Stimulated activated CD4-positive, alpha-beta T cell treated with anti-CD3 and anti-CD28 coated beads, Interleukin-12 subunit alpha, Interleukin-12 subunit beta, amount 100 ng/mL, for 48 hours (primary cell): ENCODE results near the gene BCAS1.
A peak's percentile ranks its signal among the peaks of the same experiment; 100 is the strongest.

ENCODE experiments used
- DNase-seq, 3 donors: peaks; one replicate each; pipeline ENCODE4 v3.0.0-alpha.2; 2020; ENCODE audit warnings: low read depth in 2 of 3, low spot score in 1 of 3

BCAS1 gene

GRCh38 chr20:53966774-53967398 is 103.5 kb downstream of the BCAS1 start:
- no peak for DNase-seq

- DNase-seq = no peak
Observed at GRCh38 chr20:53964501-53965253, 105.7 kb downstream of the BCAS1 start.

DNA sequence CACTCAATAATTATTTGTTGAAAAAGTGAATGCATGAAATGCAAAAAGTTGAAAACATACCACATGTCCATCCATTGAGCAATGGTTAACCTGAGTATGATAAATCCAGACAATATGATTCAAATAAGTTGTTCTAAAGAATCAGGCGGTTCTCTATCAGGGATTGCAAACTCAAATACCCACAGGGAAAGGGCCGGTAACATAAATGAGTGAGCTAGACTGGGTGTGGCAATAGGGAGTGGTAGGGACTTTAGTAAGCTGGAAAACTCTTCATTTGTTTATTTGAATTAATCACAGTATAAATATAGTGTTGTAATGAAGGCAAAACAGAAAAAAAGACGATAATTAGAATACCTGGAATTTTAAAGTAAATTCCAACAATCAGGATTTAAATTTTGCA is 106.3 kb downstream of the BCAS1 start:
- DNase-seq = no peak

DNA sequence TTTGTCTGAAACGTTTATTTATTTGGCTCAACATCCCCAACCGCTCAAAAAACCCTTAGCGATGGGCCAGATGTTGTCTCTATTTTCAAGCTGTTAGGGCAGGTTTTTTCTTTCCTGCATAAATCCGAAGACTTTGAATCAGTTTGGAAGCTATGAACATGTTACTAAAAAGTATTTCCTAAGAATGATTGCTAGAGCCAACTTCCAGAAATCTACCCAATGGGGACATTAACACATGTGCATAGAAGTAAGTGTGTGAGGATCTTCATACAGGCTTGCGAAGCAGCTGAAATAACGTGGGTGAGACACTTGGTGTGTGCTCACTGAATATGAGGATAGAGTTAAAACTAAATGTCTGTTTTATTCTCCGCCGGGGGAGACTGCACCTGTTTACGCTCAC is 106.8 kb downstream of the BCAS1 start:
- no peak for DNase-seq

GRCh38 chr20:53962388-53962787 is 108.0 kb downstream of the BCAS1 start:
- no peak for DNase-seq

- DNase-seq = no peak
Observed at GRCh38 chr20:53961527-53961926, 108.9 kb downstream of the BCAS1 start.

GRCh38 chr20:53960579-53961272 is 109.7 kb downstream of the BCAS1 start:
- DNase-seq = no peak

DNA sequence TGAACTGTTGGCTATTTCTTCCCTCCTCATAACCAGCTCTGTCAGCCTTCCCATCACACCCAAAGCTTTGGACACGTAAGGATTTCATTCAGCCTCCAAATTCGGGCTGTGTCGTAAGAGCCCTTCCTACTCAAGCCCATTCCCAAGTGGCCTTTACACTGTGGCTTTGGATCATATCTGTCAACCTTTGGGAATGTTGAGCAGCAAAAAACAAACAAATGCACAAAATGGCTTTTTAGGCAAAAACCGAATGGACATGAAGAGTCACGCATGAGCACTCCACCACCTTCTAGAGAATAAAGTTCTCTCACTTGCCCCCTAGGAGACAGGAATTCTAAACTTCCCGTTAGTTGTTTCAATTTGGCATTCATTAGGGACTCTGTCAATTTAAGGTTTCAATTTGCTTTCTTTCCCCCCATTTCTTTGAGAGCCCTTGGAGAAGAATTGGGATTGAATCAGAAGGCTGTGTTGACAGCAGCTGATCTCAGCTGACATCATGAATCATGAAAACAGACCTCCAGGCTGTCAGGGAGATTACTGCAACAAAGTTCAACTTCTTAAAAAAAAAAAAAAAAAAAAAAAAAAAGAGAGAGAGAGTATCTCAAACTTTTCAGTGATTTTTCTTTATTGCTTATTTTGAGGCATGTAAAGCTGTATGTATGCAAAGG is 110.3 kb downstream of the BCAS1 start:
- DNase-seq = no peak

- DNase-seq = no peak
Observed at GRCh38 chr20:53958260-53958659, 112.1 kb downstream of the BCAS1 start.

- DNase-seq = no peak
Observed at GRCh38 chr20:53957451-53958172, 112.8 kb downstream of the BCAS1 start.

GRCh38 chr20:53956013-53956715 is 114.2 kb downstream of the BCAS1 start:
- no peak for DNase-seq

GRCh38 chr20:53954723-53955658 is 115.4 kb downstream of the BCAS1 start:
- DNase-seq = no peak

DNA sequence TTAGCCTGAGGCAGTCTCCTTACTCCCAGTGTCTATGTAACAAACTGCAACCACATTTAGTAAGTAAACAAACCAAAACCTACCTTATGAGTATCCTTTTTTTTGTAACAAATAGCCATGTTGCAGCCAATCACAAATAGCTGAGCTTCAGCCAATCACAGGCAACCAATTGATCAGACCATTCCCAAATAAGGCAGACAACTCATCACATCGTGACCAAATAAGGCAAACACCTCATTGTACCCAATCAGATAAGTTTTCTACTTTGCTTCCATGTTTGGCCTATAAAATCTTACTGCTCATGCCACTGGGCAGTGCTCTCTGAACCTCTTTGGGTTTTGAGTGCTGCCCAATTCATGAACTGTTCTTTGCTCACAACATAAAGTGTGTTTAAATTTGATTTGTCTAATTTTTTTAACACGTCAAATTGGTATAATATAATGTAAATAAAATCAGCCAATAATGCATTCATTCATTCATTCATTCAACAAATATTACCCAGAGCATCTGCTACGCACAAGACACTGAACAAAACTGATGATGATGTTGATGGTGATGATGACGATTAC is 117.8 kb downstream of the BCAS1 start:
- DNase-seq = no peak

GRCh38 chr20:53950578-53950977 is 119.8 kb downstream of the BCAS1 start:
- DNase-seq = no peak

DNA sequence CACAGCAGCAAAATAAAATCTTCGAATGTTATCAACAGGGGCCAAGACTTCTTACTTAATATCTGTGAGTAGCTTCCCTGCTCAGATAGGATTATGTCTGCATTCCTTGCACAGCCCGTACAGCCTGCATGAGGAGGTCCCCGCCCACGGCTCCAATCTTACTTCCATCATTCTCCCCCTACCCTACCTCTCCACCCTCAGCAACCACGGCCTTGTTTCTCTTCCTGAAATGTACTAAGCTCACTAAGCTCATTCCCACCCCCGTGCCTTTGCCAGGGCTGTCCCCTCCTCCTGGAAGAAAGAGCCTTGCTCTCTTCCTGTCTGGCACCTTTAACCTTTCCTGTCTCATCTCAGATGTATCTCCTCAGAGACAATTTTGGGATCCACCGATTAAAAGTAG is 120.4 kb downstream of the BCAS1 start:
- no peak for DNase-seq

DNA sequence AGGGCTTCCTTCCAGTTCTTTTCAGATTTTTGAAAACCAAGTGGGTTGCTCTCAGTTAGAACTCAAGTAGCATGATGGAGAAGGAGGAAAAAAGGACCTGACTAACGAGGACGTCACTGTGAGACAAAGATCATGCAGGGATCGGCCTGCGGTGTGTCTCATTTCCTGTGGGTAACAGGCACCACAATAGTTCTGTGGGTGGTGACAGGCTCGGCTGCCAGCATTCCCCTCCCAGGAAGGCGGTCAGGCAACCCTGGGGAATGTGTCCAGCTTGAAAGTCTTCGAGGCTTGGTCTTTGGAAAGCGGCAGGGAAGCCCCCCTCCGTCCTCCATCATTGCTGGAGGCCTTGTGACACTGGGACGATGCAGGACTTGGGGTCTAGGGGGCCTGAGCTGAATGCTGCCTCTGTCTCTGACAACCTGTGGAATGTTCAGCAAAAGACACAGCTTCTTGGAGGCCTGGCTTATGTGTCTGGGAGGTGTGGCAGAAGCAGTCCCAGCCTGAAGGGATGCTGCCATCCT is 121.0 kb downstream of the BCAS1 start:
- peak; percentile 59 to 65 (median 63) for DNase-seq

GRCh38 chr20:53948383-53949318 is 121.7 kb downstream of the BCAS1 start:
- no peak for DNase-seq
